ENCODE measurements around the gene RAMACL. TPM values are rescaled to one million over a fixed set of nuclear protein-coding genes. Genes with fewer than 3 reads are reported as not detected.
A peak's percentile ranks its signal among the peaks of the same experiment; 100 is the strongest.

Gene RAMACL
- total RNA-seq, 1 donor from 2014 or later: 0.85 TPM

DNA sequence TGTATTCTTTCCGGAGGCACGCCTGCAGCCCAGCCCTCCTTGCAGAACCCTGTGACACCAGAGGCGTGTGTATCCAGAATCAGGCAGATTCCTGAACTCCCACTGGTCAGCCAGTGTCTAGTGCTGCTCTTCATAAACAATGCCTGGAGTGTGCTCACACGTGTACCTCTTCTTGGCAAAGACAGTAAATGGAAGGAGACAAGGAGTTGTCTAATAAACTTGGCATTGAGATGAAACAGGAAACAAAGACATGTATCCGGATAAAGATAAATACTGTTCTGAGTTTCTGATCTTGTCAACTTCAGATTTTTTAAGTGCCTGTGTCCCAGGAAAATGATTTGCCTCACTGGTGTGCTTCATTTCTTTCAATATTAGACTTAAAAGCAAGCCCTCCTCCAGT lies 38.9 kb upstream of the RAMACL start:
- H3K4me1 Mint-ChIP-seq (ENCODE audit: unreplicated experiment): peaks cover 23% of the 10 kb centered on the region
- TF ChIP-seq, protein P1, sequence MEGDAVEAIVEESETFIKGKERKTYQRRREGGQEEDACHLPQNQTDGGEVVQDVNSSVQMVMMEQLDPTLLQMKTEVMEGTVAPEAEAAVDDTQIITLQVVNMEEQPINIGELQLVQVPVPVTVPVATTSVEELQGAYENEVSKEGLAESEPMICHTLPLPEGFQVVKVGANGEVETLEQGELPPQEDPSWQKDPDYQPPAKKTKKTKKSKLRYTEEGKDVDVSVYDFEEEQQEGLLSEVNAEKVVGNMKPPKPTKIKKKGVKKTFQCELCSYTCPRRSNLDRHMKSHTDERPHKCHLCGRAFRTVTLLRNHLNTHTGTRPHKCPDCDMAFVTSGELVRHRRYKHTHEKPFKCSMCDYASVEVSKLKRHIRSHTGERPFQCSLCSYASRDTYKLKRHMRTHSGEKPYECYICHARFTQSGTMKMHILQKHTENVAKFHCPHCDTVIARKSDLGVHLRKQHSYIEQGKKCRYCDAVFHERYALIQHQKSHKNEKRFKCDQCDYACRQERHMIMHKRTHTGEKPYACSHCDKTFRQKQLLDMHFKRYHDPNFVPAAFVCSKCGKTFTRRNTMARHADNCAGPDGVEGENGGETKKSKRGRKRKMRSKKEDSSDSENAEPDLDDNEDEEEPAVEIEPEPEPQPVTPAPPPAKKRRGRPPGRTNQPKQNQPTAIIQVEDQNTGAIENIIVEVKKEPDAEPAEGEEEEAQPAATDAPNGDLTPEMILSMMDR (conservative IDR thresholded peaks at IDR 0.05): no peak
- peak overlapping the region; percentile 82 for H3K27ac Mint-ChIP-seq
- H3K36me3 Mint-ChIP-seq: no peaks in the 10 kb centered on the region
- H3K27me3 Mint-ChIP-seq: peaks cover 25% of the 10 kb centered on the region
- no peaks in the 10 kb centered on the region for H3K9me3 Mint-ChIP-seq
- no peak for DNase-seq (ENCODE audit: extremely low spot score, unreplicated experiment)
- H3K4me3 Mint-ChIP-seq: peak overlapping the region; percentile 87

DNA sequence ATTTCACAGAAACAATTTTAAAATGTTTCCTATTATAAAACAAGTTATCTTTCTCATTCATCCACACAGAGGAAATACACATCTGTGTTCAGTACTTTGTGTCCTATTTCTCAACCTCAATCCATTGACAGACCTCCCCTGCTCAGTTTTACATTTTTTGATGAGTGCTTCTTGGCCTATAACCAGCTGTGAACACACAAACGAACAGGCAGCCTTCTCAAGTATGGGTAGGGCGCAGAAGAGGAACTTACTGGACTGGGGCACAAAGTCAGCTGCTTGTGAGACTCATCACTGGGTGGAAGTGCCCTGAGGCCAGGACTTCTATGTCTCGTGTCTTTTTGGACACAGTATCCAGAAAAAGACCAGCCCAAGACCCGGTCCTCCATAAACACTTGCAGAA lies 37.8 kb upstream of the RAMACL start:
- Mint-ChIP-seq H3K27ac (no peak overlapping the region), H3K9me3 (no peaks in the 10 kb centered on the region), H3K27me3 (peaks cover 14% of the 10 kb centered on the region), H3K4me3 (no peak overlapping the region), H3K4me1 (ENCODE audit: unreplicated experiment) (peaks cover 32% of the 10 kb centered on the region), H3K36me3 (peaks cover 4% of the 10 kb centered on the region)
- DNase-seq (ENCODE audit: extremely low spot score, unreplicated experiment): no peak
- TF ChIP-seq, protein P1 (conservative IDR thresholded peaks at IDR 0.05): no peak

DNA sequence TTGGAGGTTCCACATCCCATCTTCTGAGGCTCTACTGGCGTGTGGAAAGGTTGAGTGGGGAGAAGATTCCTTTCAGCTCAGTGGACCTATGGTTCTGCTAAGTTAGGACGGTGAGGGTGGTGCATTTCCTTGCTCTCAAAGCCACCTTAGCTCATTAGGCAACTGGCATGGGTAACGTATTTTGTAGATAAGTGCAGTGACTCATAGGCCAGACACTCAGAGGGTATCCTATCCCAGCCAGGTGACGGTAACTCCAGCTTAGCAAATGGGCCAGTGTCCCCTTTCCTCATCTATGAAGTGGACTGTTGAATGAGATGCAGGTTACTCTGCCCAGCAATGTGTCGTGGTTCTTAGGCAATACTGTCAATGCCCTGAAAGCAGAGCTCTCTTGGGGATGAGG lies 36.8 kb upstream of the RAMACL start:
- no peak for DNase-seq (ENCODE audit: extremely low spot score, unreplicated experiment)
- peaks cover 8% of the 10 kb centered on the region for H3K36me3 Mint-ChIP-seq
- H3K4me1 Mint-ChIP-seq (ENCODE audit: unreplicated experiment): peaks cover 29% of the 10 kb centered on the region
- no peak overlapping the region for H3K4me3 Mint-ChIP-seq
- H3K27ac Mint-ChIP-seq: no peak overlapping the region
- TF ChIP-seq, protein P1 (conservative IDR thresholded peaks at IDR 0.05): no peak
- peaks cover 7% of the 10 kb centered on the region for H3K27me3 Mint-ChIP-seq
- no peaks in the 10 kb centered on the region for H3K9me3 Mint-ChIP-seq

DNA sequence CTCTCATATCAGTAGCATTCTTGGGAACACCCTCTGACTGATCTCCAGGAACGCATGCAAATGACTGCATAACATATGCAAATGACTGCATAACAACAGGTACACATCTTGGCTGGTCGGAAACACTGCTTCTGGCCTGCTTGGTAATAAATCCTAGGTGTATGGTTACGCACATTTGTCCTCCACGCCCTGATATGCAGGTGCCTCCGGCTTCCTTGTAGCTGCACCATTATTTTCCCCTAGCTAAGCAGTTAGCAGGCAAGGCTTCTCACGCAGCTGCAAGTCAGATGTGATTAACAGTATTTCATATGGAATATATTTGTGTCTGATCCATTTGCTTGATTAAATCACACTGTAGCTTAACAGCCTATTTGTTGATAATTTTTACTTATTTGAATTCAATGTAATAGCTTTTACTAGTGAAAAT lies 34.6 kb upstream of the RAMACL start:
- peaks cover 14% of the 10 kb centered on the region for H3K36me3 Mint-ChIP-seq
- peaks cover 5% of the 10 kb centered on the region for H3K27me3 Mint-ChIP-seq
- peaks cover 31% of the 10 kb centered on the region for H3K4me1 Mint-ChIP-seq (ENCODE audit: unreplicated experiment)
- peak overlapping the region; percentile 90 for H3K27ac Mint-ChIP-seq
- TF ChIP-seq, protein P1 (conservative IDR thresholded peaks at IDR 0.05): no peak
- no peaks in the 10 kb centered on the region for H3K9me3 Mint-ChIP-seq
- DNase-seq (ENCODE audit: extremely low spot score, unreplicated experiment): no peak
- peak overlapping the region; percentile 40 for H3K4me3 Mint-ChIP-seq

DNA sequence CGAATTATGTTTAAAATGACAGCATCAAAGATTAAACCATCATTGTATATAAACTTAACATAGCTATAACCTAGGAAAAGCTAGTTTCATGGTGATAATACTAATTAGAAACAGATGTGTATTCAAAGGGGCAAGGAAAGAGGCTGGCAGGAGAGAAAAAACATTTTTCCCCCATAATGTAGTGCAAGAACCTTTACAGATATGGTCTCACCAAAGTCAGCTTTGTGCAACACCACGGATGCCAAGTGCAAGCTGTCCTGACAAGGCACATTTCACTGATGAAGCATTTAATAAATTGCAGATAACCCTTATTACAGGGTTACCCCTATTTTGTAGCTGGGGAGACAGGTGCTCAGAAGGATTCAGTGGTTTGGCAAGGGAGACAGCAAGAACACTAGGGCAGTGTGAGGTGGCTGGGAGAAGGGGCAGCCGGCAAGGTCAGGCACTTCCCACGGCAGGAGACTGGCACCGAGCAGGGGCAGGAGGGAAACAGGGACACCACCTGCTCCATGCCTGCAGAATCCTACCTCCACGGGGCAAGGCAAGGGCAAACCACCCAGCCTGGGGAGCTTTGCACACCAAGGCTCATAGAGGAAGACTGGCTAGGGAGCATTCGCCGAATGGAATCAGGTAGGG lies 34.1 kb upstream of the RAMACL start:
- Mint-ChIP-seq H3K36me3 (peaks cover 14% of the 10 kb centered on the region), H3K27me3 (peaks cover 1% of the 10 kb centered on the region), H3K27ac (peak overlapping the region; percentile 90), H3K4me3 (peak overlapping the region; percentile 25), H3K4me1 (ENCODE audit: unreplicated experiment) (peaks cover 27% of the 10 kb centered on the region), H3K9me3 (no peaks in the 10 kb centered on the region)
- TF ChIP-seq, protein P1 (conservative IDR thresholded peaks at IDR 0.05): no peak
- DNase-seq (ENCODE audit: extremely low spot score, unreplicated experiment): no peak

Measured in type B pancreatic cell (in vitro differentiated cells).